ENCODE measurements around the gene NEK3.
"Not testable (repeated sequence)": the region's sequence is repeated elsewhere in the genome, so short reads cannot be mapped to it uniquely, and the experiment has no call there.

- TF ChIP-seq CTCF, POLR2A, POLR2AphosphoS5, EP300 (IDR thresholded peaks at IDR 0.05): not testable (repeated sequence)
These were observed 4.5 kb upstream of the NEK3 start for GRCh38 chr13:52163878-52164277.
